Thyroid gland (tissue), 4 donors: ENCODE data around the gene CYP1A2. TPM values are rescaled to one million over a fixed set of nuclear protein-coding genes. Genes with fewer than 3 reads are reported as not detected.

ENCODE experiments used
- DNase-seq, 2 donors: peaks; one replicate each; pipeline ENCODE4 v3.0.0-alpha.2; 2019
- H3K27ac ChIP-seq, 3 donors: fragments of 200-600 bp; sonication (generic); 1 replicate in 2 of 3; 2 replicates in 1 of 3; pipeline ENCODE4 v1.5.1; 2016 to 2019; ENCODE audit warnings: mild to moderate bottlenecking in 1 of 3, moderate library complexity in 1 of 3
- H3K27me3 ChIP-seq: fragments of 200-600 bp; sonication (generic); one replicate; pipeline ENCODE4 v1.5.1; 2019
- H3K36me3 ChIP-seq, 2 donors: fragments of 200-600 bp; sonication (generic); one replicate each; pipeline ENCODE4 v1.5.1; 2016 to 2019
- H3K4me1 ChIP-seq, 2 donors: fragments of 200-600 bp; sonication (generic); one replicate each; pipeline ENCODE4 v1.5.1; 2017 to 2019
- H3K4me3 ChIP-seq, 3 donors: fragments of 200-600 bp; sonication (generic); replicated peaks in 1 of 3; 1 replicate in 2 of 3; 2 replicates in 1 of 3; pipeline ENCODE4 v1.5.1; 2016; ENCODE audit warnings: mild to moderate bottlenecking in 1 of 3
- H3K9me3 ChIP-seq: fragments of 200-600 bp; sonication (generic); one replicate; pipeline ENCODE4 v1.5.1; 2017
- CTCF ChIP-seq, 6 experiments: fragments of 200-600 bp in 3 of 6; fragments of 450-650 bp in 3 of 6; sonication (generic) in 3 of 6; IDR thresholded peaks; one replicate each; pipeline ENCODE4 v1.5.1; 2016 to 2019; ENCODE audit warnings: antibody characterized with exemption in 6 of 6, mild to moderate bottlenecking in 2 of 6, inconsistent platforms in 1 of 6, moderate library complexity in 1 of 6
- POLR2A ChIP-seq, 2 donors: fragments of 450-650 bp; IDR thresholded peaks; one replicate each; pipeline ENCODE4 v1.6.1; 2017; ENCODE audit warnings: antibody characterized with exemption in 2 of 2, mild to moderate bottlenecking in 2 of 2, moderate library complexity in 1 of 2
- WGBS, 2 donors: methylation state at CpG; one replicate each; pipeline ENCODE4 v1.1.5; 2017; 5-methylcytosine and 5-hydroxymethylcytosine counted together
- intact Hi-C: fragments of 100-400 bp; cut with DNase I; formaldehyde crosslinking; loops from one replicate; pipeline ENCODE4 v1.15.1; 2023
- microRNA-seq: library from miRNA; unstranded; fragments of <30 nt; microRNA quantifications from one replicate; pipeline ENCODE4, GENCODE V29; 2016
- small RNA-seq: library from RNA; depleted of rRNA; stranded (forward); fragments of <200 nt; gene quantifications from one replicate; pipeline ENCODE3, GENCODE V24; 2016
- total RNA-seq, 4 donors: library from RNA; depleted of rRNA; stranded (reverse); fragments of >200 nt; gene quantifications; one replicate each; pipeline ENCODE4 v1.2.3, GENCODE V29; 2016

CYP1A2 gene
- total RNA-seq, 4 donors from 2014 or later = 1.3 to 9.9 (median 2.9) TPM

GRCh38 chr15:74801311-74801997 is 52.8 kb downstream of the CYP1A2 start:
- Histone ChIP-seq H3K9me3 (no peaks in the 10 kb centered on the region), H3K36me3 (peaks cover 13 to 19% of the 10 kb centered on the region in 2 donors), H3K4me1 (no peaks in the 10 kb centered on the region), H3K27me3 (no peaks in the 10 kb centered on the region), H3K27ac (no peak overlapping the region), H3K4me3 (no peak overlapping the region)
- WGBS, 2 donors = 86 to 90% methylated on average over 8 to 11 of the region's 18 CpGs
- TF ChIP-seq POLR2A (IDR thresholded peaks at IDR 0.05) (no peak), CTCF (IDR thresholded peaks at IDR 0.05) (no peak)
- intact Hi-C loops = no loop called here
- DNase-seq = no peak

- TF ChIP-seq CTCF (IDR thresholded peaks at IDR 0.05) = no peak
- no peak for TF ChIP-seq POLR2A (IDR thresholded peaks at IDR 0.05)
- H3K27ac ChIP-seq = no peak overlapping the region
- no peak overlapping the region for H3K4me3 ChIP-seq
- WGBS, 2 donors = 92 to 96% methylated on average over 12 to 20 of the region's 20 CpGs
- intact Hi-C loops = no loop called here
- DNase-seq = no peak
- peaks cover 0 to under 1% of the 10 kb centered on the region in 2 donors for H3K4me1 ChIP-seq
- peaks cover 13 to 19% of the 10 kb centered on the region in 2 donors for H3K36me3 ChIP-seq
- H3K27me3 ChIP-seq = no peaks in the 10 kb centered on the region
- H3K9me3 ChIP-seq = no peaks in the 10 kb centered on the region
These were observed 53.6 kb downstream of the CYP1A2 start for GRCh38 chr15:74802290-74802689.

GRCh38 chr15:74802862-74803447 is 54.3 kb downstream of the CYP1A2 start:
- Histone ChIP-seq H3K4me1 (peaks cover 0 to 7% of the 10 kb centered on the region in 2 donors), H3K27ac (no peak overlapping the region), H3K27me3 (no peaks in the 10 kb centered on the region), H3K4me3 (no peak overlapping the region), H3K36me3 (peaks cover 13 to 19% of the 10 kb centered on the region in 2 donors), H3K9me3 (no peaks in the 10 kb centered on the region)
- no peak for DNase-seq
- WGBS, 2 donors = 95 to 96% methylated on average over 27 to 29 of the region's 31 CpGs
- intact Hi-C loops = no loop called here
- TF ChIP-seq POLR2A (IDR thresholded peaks at IDR 0.05) = no peak
- TF ChIP-seq CTCF (IDR thresholded peaks at IDR 0.05) = no peak

GRCh38 chr15:74804935-74805334 is 56.3 kb downstream of the CYP1A2 start:
- H3K4me3 ChIP-seq = no peak overlapping the region
- H3K27me3 ChIP-seq = no peaks in the 10 kb centered on the region
- 81 to 82% methylated on average over 6 of the region's 6 CpGs for WGBS, 2 donors
- no peak for DNase-seq
- TF ChIP-seq CTCF (IDR thresholded peaks at IDR 0.05) (no peak), POLR2A (IDR thresholded peaks at IDR 0.05) (no peak)
- intact Hi-C loops = no loop called here
- peaks cover 13 to 19% of the 10 kb centered on the region in 2 donors for H3K36me3 ChIP-seq
- H3K9me3 ChIP-seq = no peaks in the 10 kb centered on the region
- no peak overlapping the region for H3K27ac ChIP-seq
- H3K4me1 ChIP-seq = peaks cover 0 to 17% of the 10 kb centered on the region in 2 donors

Small RNA genes within 50 kb of the gene (microRNA-seq; reads per million reads assigned to microRNA genes)
- gene MIR4513 = not detected

Small RNA genes within 50 kb of the gene (small RNA-seq; reads per million reads assigned to genes)
- not detected for gene MIR4513

Other genes starting within 250 kb of the CYP1A2 start
- gene ARID3B, start 207.6 kb upstream of the CYP1A2 start, total RNA-seq = 1 to 10 TPM; 5.9 to 7.7 (median 6.2) TPM
- 100 to 1,000 TPM in 3 of 4 donors, 10 to 100 TPM in 1; 91.9 to 156 (median 120) TPM for gene CLK3, start 133.0 kb upstream of the CYP1A2 start, total RNA-seq
- 10 to 100 TPM; 16.3 to 64.7 (median 25.7) TPM for gene EDC3, start 52.8 kb upstream of the CYP1A2 start, total RNA-seq
- gene CYP1A1, start 23.3 kb upstream of the CYP1A2 start, total RNA-seq = under 1 TPM in 2 of 4 donors, not detected in 2; 0.54 to 0.78 TPM
- gene CSK, start 33.2 kb downstream of the CYP1A2 start, total RNA-seq = 10 to 100 TPM; 18.2 to 24.3 (median 20.3) TPM
- 1 to 10 TPM in 1 of 4 donors, not detected in 3; 3.5 TPM for gene LMAN1L, start 64.0 kb downstream of the CYP1A2 start, total RNA-seq
- gene CPLX3, start 77.8 kb downstream of the CYP1A2 start, total RNA-seq = not detected
- gene ULK3, start 94.3 kb downstream of the CYP1A2 start, total RNA-seq = 10 to 100 TPM; 40.9 to 91.1 (median 74.7) TPM
- 100 to 1,000 TPM in 2 of 4 donors, 10 to 100 TPM in 2; 59.3 to 129 (median 104) TPM for gene SCAMP2, start 124.5 kb downstream of the CYP1A2 start, total RNA-seq
- gene MPI, start 141.2 kb downstream of the CYP1A2 start, total RNA-seq = 10 to 100 TPM; 72.2 to 91.1 (median 88.5) TPM
- gene FAM219B, start 158.0 kb downstream of the CYP1A2 start, total RNA-seq = 100 to 1,000 TPM in 1 of 4 donors, 10 to 100 TPM in 3; 72.1 to 136 (median 88.2) TPM
- gene COX5A, start 189.2 kb downstream of the CYP1A2 start, total RNA-seq = 100 to 1,000 TPM; 103 to 235 (median 166) TPM
- gene RPP25, start 207.9 kb downstream of the CYP1A2 start, total RNA-seq = 10 to 100 TPM; 14.2 to 23.1 (median 16.4) TPM
- gene SCAMP5, start 246.7 kb downstream of the CYP1A2 start, total RNA-seq = 10 to 100 TPM in 2 of 4 donors, 1 to 10 TPM in 2; 7.6 to 16.7 (median 10.1) TPM